ENCODE results near the gene IPP. TPM values are rescaled to one million over a fixed set of nuclear protein-coding genes. Genes with fewer than 3 reads are reported as not detected.
A peak's percentile ranks its signal among the peaks of the same experiment; 100 is the strongest.
"Not testable (repeated sequence)": the region's sequence is repeated elsewhere in the genome, so short reads cannot be mapped to it uniquely, and the experiment has no call there.

IPP gene
- total RNA-seq (ENCODE audit: insufficient read depth, low replicate concordance): 15.2 TPM

GRCh38 chr1:45750298-45751038 lies at the start of gene IPP:
TSS of gene IPP (minus strand) at chr1:45750653. CDS start at chr1:45746411, 4,242 bp downstream.
- DNase-seq (ENCODE audit: low spot score): peak; percentile 99

GRCh38 chr1:45796946-45797345 lies 46.5 kb upstream of the IPP start:
- no peak for DNase-seq (ENCODE audit: low spot score)

- no peak for DNase-seq (ENCODE audit: low spot score)
These were observed 45.9 kb upstream of the IPP start for GRCh38 chr1:45796381-45796780.

- DNase-seq (ENCODE audit: low spot score): no peak
These were observed 43.6 kb upstream of the IPP start for GRCh38 chr1:45793942-45794604.

GRCh38 chr1:45792744-45793143 lies 42.3 kb upstream of the IPP start:
- no peak for DNase-seq (ENCODE audit: low spot score)

- no peak for DNase-seq (ENCODE audit: low spot score)
These were observed 39.1 kb upstream of the IPP start for GRCh38 chr1:45789601-45790000.

- peak; percentile 30 for DNase-seq (ENCODE audit: low spot score)
These were observed 37.5 kb upstream of the IPP start for GRCh38 chr1:45787905-45788304.

- DNase-seq (ENCODE audit: low spot score): no peak
These were observed 35.1 kb upstream of the IPP start for GRCh38 chr1:45785583-45785982.

- no peak for DNase-seq (ENCODE audit: low spot score)
These were observed 25.3 kb upstream of the IPP start for GRCh38 chr1:45775794-45776193.

GRCh38 chr1:45772971-45773370 lies 22.5 kb upstream of the IPP start:
- DNase-seq (ENCODE audit: low spot score): no peak

GRCh38 chr1:45769261-45769932 lies 18.9 kb upstream of the IPP start:
- peak; percentile 76 for DNase-seq (ENCODE audit: low spot score)

- DNase-seq (ENCODE audit: low spot score): peak; percentile 65
These were observed 16.6 kb upstream of the IPP start for GRCh38 chr1:45767035-45767434.

- DNase-seq (ENCODE audit: low spot score): no peak
These were observed 15.7 kb upstream of the IPP start for GRCh38 chr1:45765999-45766792.

GRCh38 chr1:45762291-45762690 lies 11.8 kb upstream of the IPP start:
- no peak for DNase-seq (ENCODE audit: low spot score)

- DNase-seq (ENCODE audit: low spot score): no peak
These were observed 5.2 kb upstream of the IPP start for GRCh38 chr1:45755697-45756096.

GRCh38 chr1:45753248-45754037 lies 3.0 kb upstream of the IPP start:
- no peak for DNase-seq (ENCODE audit: low spot score)

GRCh38 chr1:45752441-45753052 lies 2.1 kb upstream of the IPP start:
- peak; percentile 90 for DNase-seq (ENCODE audit: low spot score)

- no peak for DNase-seq (ENCODE audit: low spot score)
These were observed 1.6 kb upstream of the IPP start for GRCh38 chr1:45752014-45752413.

GRCh38 chr1:45751039-45751838 lies 786 bp upstream of the IPP start:
- DNase-seq (ENCODE audit: low spot score): not testable (repeated sequence)

- no peak for DNase-seq (ENCODE audit: low spot score)
These were observed 3.5 kb downstream of the IPP start for GRCh38 chr1:45746922-45747321.

Data from umbilical cord (tissue), 2 donors.